ENCODE results near the gene ESRP2.

ESRP2 gene

DNA sequence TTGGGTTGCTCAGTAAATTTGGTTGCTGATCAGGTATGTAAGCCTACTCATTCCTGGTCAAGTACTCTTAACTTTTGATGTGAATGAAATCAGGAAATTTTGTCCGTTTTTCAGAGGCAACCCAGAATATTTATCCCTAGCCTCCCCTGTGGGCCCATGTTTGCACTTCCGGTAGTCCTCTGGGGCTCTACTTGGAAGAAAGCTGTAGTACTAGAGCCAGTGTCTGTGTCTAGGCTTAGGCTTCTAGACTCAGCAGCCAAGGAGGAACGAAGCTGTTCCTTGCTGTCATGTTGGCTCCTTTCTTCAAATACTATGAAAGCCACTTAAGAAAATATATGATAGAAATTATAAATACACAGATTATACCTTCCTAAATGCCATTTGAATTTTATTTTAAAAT lies 21.2 kb downstream of the ESRP2 start:
- no peak for DNase-seq

DNA sequence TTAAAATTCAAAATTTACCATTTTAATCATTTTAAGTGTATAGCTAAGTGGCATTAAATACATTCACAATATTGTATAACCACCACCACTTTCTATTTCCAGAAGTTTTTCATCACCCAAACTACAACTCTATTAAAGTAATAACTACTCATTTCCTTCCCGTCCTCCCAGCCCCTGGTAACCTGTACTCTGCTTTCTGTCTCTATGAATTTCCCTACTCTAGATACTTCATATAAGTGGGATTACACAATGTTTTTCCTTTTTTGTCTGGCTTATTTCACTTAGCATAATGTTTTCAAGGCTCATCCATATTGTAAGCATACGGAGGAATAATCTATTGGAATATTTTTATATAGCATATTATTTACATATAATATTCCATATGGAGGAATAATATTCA lies 29.7 kb downstream of the ESRP2 start:
- no peak for DNase-seq

DNA sequence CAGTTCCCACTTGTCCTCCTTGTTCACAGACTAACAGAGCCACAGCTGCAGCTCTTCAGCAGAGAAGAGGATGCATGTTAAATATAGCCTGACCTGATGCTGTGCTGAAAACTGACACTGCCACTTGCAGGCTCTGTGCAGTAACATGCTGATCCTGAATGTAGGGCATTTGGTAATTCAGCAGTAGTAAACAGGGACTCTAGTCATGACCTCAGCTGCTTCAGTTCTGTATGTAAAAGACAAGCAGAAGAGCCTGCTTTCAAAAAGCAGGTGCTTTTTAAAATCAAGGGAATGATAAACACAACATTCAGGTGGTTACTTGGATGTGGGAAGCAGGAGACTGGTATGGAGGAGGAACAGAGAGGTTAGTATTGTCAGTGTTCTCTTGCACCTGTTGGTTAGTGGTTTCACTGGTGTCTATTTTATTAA lies 33.8 kb downstream of the ESRP2 start:
- peak; percentile 65 for DNase-seq

DNA sequence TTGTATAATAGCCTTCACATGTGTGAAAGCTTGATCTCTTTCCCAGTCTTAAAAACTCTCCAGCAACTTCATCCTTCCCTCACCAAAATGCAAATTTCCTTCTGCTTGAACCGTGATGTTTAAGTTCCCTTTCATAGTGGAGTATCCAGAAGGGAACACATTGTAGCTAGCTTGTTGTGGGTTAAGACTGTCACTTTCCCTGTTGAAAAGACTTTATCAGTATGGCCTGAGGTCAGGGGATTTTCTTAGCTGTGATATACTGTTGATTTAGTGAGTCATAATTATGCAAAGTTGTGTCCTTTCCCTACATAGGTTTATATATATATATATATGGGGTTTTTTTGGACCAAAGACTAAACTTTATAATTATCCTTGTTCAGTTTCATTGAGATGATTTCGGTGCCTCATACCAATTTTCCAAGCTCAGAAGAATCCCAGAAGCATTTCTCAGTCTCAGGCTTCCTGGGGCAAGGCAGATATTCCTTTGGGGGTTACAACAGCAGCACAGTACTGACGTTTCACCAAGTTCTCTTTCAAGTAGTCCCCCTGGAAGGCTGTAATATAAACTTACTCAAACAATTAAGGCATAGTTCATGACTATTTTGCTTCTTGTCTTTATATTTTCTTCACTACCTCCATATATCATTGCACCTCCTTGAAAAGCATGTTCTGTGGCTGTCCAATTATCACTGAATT lies 35.7 kb downstream of the ESRP2 start:
- DNase-seq: no peak

DNA sequence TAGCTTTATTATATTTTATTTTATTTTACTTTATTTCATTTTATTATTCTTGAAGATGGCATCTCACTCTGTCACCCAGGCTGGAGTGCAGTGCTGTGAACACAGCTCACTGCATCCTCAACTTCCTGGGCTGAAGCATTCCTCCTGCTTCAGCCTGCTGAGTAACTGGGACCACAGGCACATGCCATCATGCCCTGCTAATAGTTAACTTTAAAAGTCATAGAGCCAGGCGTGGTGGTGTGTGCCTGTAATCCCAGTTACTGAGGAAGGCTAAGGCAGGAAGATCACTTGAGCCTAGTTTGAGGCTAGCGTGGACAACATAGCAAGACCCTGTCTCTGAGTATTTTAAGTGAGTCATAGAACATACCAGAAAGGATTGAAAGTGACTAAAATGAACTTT lies 38.7 kb downstream of the ESRP2 start:
- DNase-seq: no peak

DNA sequence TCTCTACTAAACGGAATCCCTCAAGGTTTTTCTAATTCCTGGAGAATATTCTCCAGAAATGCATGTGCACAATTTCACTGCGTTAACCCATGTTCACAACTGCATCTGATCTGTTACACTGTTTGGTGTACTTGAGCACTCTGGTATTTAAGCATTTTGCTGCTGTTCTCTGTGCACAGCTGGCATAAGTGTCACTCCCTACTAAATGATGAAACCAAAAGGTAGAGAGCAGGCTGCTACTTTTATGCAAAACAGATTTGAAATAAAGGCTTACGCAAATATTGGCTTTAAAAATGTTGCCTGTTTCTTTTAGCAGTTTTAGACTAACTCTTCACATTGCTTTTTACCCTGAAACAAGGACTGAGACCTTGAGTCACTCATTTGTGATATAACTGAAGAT lies 41.7 kb downstream of the ESRP2 start:
- no peak for DNase-seq

DNA sequence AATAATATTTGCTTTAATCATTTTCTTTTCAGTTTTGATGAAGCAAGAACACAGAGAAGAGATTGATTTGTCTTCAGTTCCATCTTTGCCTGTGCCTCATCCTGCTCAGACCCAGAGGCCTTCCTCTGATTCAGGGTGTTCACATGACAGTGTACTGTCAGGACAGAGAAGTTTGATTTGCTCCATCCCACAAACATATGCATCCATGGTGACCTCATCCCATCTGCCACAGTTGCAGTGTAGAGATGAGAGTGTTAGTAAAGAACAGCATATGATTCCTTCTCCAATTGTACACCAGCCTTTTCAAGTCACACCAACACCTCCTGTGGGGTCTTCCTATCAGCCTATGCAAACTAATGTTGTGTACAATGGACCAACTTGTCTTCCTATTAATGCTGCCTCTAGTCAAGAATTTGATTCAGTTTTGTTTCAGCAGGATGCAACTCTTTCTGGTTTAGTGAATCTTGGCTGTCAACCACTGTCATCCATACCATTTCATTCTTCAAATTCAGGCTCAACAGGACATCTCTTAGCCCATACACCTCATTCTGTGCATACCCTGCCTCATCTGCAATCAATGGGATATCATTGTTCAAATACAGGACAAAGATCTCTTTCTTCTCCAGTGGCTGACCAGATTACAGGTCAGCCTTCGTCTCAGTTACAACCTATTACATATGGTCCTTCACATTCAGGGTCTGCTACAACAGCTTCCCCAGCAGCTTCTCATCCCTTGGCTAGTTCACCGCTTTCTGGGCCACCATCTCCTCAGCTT lies 45.0 kb downstream of the ESRP2 start:
- no peak for DNase-seq

DNA sequence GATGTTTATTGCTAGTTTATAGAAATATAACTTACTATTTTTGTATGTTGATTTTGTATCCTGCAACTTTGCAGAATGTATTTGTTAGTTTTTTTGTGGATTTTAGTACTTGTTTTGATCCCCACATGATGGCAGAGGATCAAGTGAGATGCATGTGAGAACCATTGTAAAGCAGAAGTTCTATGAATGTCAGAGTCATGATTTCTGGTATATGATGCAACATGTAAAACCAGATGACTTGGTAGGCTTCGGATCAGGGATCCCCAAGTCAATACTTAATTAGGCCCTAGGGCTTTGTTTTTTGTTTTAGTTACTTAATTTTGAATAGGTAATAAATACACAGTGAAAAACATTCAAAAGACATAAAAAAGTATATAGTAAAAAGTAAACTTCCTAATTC lies 45.8 kb downstream of the ESRP2 start:
- DNase-seq: no peak

DNA sequence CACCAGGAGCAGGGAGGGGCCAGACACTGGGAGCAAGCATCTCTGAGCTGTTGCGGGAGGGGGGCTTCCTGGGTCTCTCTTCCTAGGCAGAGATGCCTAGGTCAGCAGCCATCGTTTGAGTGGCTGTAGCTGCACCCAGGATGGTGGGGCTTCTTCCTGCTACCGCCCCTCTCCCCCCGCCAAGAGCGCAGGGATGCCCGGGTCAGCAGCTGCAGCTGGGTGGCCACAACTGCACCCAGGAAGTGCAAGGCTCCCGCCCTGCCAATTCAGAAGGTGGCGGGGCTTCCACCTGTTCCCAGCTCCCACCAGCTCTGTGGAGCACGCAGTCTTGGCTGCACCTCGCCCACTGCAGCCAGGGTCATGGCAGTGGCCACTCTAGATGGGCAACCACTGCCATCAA lies 47.8 kb downstream of the ESRP2 start:
- no peak for DNase-seq

DNA sequence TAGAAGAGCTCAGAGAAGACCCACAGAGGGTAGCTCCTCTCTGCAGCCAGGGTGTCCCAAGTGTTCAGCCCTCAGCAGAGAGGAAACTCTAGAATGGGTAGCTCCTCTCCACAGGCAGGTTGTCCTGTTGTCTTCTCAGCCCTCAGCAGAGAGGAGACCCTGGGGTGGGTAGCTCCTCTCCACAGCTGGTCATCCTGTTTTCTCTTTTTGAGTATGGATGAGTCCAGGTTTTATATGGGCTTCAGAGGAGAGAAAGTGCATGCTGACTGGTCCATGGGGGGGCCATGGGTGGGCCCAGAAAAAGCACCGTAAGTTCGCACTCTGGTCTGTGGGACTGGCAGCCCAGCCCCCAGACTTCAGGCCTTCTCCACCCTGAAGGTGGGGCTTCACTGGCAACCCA lies 48.4 kb downstream of the ESRP2 start:
- no peak for DNase-seq

DNA sequence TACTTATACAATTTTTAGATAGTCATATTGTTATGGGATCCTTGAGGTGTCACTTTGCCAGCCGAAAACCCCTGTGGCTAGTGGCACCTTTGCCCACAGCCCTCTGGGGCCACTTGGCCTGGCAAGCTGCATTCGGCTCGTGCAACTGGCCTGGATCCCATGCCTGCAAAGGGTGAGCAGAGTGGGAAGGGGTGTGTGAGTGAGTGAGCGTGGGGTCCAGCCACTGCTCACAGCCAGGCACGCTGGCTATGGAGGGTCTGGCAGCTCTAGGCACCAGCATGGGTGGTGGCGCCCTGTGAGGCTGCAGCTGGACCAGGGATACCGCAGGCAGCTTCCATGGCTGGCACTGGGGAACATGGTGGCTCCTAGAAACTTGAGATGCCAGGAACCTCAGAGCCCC lies 49.0 kb downstream of the ESRP2 start:
- no peak for DNase-seq

DNA sequence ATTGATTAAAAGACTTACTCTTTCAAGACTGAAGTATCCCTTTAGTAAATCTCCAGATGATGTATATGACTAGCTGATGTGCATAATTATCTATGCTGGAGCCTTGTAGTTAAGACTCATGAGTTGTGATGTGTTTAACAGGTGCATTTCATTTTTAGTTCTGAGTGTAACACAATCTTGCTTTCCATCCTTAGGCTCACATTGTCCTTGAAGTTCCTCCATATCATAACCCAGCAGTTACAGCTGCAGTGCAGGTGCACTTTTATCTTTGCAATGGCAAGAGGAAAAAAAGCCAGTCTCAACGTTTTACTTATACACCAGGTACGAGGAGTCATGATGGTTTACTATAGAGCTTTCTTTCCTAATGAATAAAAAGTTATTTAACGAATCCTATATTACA lies 52.9 kb downstream of the ESRP2 start:
- DNase-seq: no peak

DNA sequence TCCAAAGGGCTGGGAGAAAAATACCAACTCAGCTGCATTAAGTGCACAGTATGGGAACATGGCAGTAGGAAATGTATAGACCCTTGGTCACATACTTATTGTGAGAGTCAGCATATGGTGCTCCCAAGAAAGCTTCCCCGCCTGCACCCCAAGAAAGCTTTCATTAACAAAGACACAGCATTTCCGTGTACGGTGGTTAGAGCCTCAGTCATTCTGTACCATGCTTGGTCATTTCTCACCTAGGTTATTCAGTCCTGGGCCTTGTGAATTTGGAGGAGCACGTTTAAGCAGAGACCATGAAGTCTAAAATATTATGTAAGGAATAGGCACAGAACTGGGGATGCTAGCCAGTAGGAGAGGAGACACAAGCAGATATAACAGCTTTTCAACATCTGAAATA lies 56.1 kb downstream of the ESRP2 start:
- no peak for DNase-seq

DNA sequence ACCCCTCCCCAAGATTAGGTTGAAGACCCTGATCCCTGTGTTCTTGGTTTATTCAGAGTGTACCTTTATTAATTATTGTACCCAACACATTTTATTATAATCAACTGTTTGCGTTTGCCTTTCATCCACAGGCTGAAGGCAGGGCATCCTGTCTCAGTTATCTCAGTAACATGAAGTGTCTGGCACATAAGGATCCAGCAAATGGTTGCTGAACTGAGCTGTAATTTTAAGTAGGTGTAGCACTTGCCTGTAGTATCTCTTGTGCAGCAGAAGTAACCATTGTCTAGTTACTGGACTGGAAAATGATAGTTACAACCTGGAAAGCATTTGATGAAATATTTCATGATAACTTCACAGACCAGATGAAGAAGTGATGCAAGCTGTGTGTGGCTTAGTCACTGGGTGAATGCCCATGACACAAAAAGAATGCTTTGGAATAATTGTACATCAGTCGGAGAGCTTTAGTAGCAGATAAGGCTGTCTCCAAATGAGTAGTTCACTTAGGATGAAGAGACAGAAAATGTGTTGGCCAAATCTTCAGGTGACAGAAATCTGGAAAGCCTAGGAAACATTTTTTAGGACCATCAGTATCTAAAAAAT lies 56.6 kb downstream of the ESRP2 start:
- no peak for DNase-seq
